Fibroblast of lung (primary cell): ENCODE results near the gene CDC123. TPM values are rescaled to one million over a fixed set of nuclear protein-coding genes. Genes with fewer than 3 reads are reported as not detected.

Experiments
- DNase-seq, 2 donors: peaks; one replicate each; pipeline versions ENCODE4 v3.0.0 to v3.0.0-alpha.2; 2010; ENCODE audit warnings: low read depth in 2 of 2
- H2AFZ ChIP-seq: 2 replicates; pipeline ENCODE4 v1.5.1; 2012; ENCODE audit warnings: low read length, control low read depth, inconsistent platforms
- H3K27ac ChIP-seq: 2 replicates; pipeline ENCODE4 v1.5.1; 2011; ENCODE audit warnings: low read length, control low read depth; ENCODE audit not compliant: insufficient read depth
- H3K27me3 ChIP-seq: 2 replicates; pipeline ENCODE4 v1.5.1; 2011; ENCODE audit warnings: mild to moderate bottlenecking, low read length; ENCODE audit not compliant: control insufficient read depth, insufficient read depth
- H3K36me3 ChIP-seq: 2 replicates; pipeline ENCODE4 v1.5.1; 2011; ENCODE audit warnings: low read length; ENCODE audit not compliant: control insufficient read depth, insufficient read depth
- H3K4me1 ChIP-seq: 2 replicates; pipeline ENCODE4 v1.5.1; 2011; ENCODE audit warnings: low read length; ENCODE audit not compliant: control insufficient read depth, insufficient read depth; ENCODE audit errors: extremely low read depth
- H3K4me2 ChIP-seq: 2 replicates; pipeline ENCODE4 v1.5.1; 2011; ENCODE audit warnings: low read length, control low read depth; ENCODE audit not compliant: insufficient read depth; ENCODE audit errors: extremely low read depth
- H3K4me3 ChIP-seq, 4 experiments: fragments of 200-600 bp in 1 of 4; sonication (generic) in 1 of 4; replicated peaks in 1 of 4; 2 replicates each; pipeline ENCODE4 v1.5.1; 2011 to 2016; ENCODE audit warnings: low read length in 4 of 4, low read depth in 3 of 4, mild to moderate bottlenecking in 3 of 4, control low read depth in 2 of 4, inconsistent platforms in 1 of 4, mixed read lengths in 1 of 4; ENCODE audit not compliant: insufficient read depth in 1 of 4; ENCODE audit errors: control extremely low read depth in 1 of 4
- H3K79me2 ChIP-seq: 2 replicates; pipeline ENCODE4 v1.5.1; 2012; ENCODE audit warnings: mild to moderate bottlenecking, low read length, inconsistent platforms; ENCODE audit not compliant: control insufficient read depth, insufficient read depth
- H3K9ac ChIP-seq: 2 replicates; pipeline ENCODE4 v1.5.1; 2011; ENCODE audit warnings: mild to moderate bottlenecking, low read length, control low read depth; ENCODE audit not compliant: insufficient read depth
- H3K9me3 ChIP-seq: 2 replicates; pipeline ENCODE4 v1.5.1; 2012; ENCODE audit warnings: low read depth, low read length; ENCODE audit not compliant: control insufficient read depth, insufficient read depth
- H4K20me1 ChIP-seq: 2 replicates; pipeline ENCODE4 v1.5.1; 2011; ENCODE audit warnings: low read length; ENCODE audit not compliant: control insufficient read depth, insufficient read depth; ENCODE audit errors: extremely low read depth
- EZH2 ChIP-seq: IDR thresholded peaks from 2 replicates; pipeline ENCODE4 v1.5.1; 2012; ENCODE audit warnings: low read length, control low read depth, mild to moderate bottlenecking; ENCODE audit errors: missing control alignments
- polyA plus RNA-seq, 2 donors: library from polyadenylated mRNA; depleted of rRNA in 1 of 2; stranded (reverse) in 1 of 2; unstranded in 1 of 2; fragments of >200 nt; gene quantifications; 2 replicates each; pipeline ENCODE4 v1.2.1, GENCODE V29; 2011 to 2012; ENCODE audit warnings: missing spikeins in 1 of 2
- total RNA-seq: library from RNA; depleted of rRNA; stranded (reverse); fragments of >200 nt; gene quantifications from 2 replicates; pipeline ENCODE4 v1.2.1, GENCODE V29; 2014
- TF ChIP-seq, protein P1 (sequence below), 2 donors: IDR thresholded peaks in 1 of 2; conservative IDR thresholded peaks in 1 of 2; 1 replicate in 1 of 2; 2 replicates in 1 of 2; pipeline ENCODE4 v1.5.1; 2011 to 2012; ENCODE audit warnings: low read length in 2 of 2, control low read depth in 1 of 2, inconsistent platforms in 1 of 2, low read depth in 1 of 2, mild to moderate bottlenecking in 1 of 2

CDC123 gene
- total and polyA plus RNA-seq, 2 donors (not counting 1 experiment from before 2014, with no cell fraction given), result 144 to 172 TPM

DNA sequence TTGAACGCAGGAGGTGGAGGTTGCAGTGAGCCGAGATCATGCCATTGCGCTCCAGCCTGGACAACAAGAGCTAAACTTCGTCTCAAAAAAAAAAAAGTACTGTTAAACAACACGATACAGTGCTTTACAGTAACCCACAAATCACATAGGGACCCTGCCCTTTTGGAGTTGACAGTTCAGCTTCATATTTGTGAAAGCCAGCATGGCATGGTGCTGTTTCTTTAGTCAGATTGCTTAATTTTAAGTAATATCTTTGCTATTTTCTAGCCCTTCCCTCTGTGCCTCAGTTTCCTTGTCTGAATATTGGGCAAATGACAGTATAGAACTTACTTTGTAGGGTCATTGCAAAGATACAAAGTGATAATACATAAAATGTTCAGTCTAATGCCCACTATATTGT, 4.9 kb downstream of the CDC123 start:
- peaks cover 6% of the 10 kb centered on the region for H3K36me3 ChIP-seq
- no peaks in the 10 kb centered on the region for H3K4me1 ChIP-seq
- TF ChIP-seq, protein P1, sequence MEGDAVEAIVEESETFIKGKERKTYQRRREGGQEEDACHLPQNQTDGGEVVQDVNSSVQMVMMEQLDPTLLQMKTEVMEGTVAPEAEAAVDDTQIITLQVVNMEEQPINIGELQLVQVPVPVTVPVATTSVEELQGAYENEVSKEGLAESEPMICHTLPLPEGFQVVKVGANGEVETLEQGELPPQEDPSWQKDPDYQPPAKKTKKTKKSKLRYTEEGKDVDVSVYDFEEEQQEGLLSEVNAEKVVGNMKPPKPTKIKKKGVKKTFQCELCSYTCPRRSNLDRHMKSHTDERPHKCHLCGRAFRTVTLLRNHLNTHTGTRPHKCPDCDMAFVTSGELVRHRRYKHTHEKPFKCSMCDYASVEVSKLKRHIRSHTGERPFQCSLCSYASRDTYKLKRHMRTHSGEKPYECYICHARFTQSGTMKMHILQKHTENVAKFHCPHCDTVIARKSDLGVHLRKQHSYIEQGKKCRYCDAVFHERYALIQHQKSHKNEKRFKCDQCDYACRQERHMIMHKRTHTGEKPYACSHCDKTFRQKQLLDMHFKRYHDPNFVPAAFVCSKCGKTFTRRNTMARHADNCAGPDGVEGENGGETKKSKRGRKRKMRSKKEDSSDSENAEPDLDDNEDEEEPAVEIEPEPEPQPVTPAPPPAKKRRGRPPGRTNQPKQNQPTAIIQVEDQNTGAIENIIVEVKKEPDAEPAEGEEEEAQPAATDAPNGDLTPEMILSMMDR (conservative IDR thresholded peaks at IDR 0.05 in 1 of 2, IDR thresholded peaks at IDR 0.05 in 1 of 2; ENCODE audit: low read depth in 1 of 2, low read length in 2 of 2), result no peak
- no peak for TF ChIP-seq EZH2
- no peak overlapping the region for H3K27ac ChIP-seq
- H3K27me3 ChIP-seq, result no peaks in the 10 kb centered on the region
- peaks cover 55% of the 10 kb centered on the region for H3K79me2 ChIP-seq
- H3K4me2 ChIP-seq, result no peak overlapping the region
- DNase-seq, result no peak
- no peak overlapping the region for H2AFZ ChIP-seq
- H3K4me3 ChIP-seq, result no peak overlapping the region
- no peaks in the 10 kb centered on the region for H3K9me3 ChIP-seq
- H4K20me1 ChIP-seq, result peaks cover 3% of the 10 kb centered on the region
- H3K9ac ChIP-seq, result no peak overlapping the region

DNA sequence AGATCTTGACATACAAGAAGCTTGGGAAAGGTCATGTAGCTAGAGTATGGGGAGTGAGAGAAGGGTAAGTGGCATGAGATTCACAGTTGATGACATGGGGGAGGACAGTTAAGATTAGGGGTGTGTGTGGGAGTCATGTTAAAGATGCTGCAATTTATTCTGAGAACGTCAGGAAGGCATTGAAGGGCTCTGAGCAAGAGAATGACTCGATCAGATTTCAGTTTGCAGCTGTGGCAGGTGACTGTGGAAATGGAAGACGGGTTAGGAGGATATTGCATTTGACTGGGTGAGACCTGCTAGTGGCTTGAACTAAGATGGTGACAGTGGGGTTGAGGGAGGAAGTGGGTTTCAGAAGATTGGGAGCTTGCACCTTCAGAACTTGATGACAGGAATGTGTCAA, 5.6 kb downstream of the CDC123 start:
- Histone ChIP-seq H3K27ac (no peak overlapping the region), H2AFZ (no peak overlapping the region), H3K27me3 (no peaks in the 10 kb centered on the region), H3K4me3 (no peak overlapping the region), H3K9ac (no peak overlapping the region), H4K20me1 (peaks cover 3% of the 10 kb centered on the region), H3K36me3 (peaks cover 6% of the 10 kb centered on the region), H3K9me3 (no peaks in the 10 kb centered on the region), H3K4me1 (no peaks in the 10 kb centered on the region), H3K79me2 (peaks cover 52% of the 10 kb centered on the region), H3K4me2 (no peak overlapping the region)
- TF ChIP-seq, protein P1 (conservative IDR thresholded peaks at IDR 0.05 in 1 of 2, IDR thresholded peaks at IDR 0.05 in 1 of 2; ENCODE audit: low read depth in 1 of 2, low read length in 2 of 2), result no peak
- TF ChIP-seq EZH2, result no peak
- no peak for DNase-seq

DNA sequence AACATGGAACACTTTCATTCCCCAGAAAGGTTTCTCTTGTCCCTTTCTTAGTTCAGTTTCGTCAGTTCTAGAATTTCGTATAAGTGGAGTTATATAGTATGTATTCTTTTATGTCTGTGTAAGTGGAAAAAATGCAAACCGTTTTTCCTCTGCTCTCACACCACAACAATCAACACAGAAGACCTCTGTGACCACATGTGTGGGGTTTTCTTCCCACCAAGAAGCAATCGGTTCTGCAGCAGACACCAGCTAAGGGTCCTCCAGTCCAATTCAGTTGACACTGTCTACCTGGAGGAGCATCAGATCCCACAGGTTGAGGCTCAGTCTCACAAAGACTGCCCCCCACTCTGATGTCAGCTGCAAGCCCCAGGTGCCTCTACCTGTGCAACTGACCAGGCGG, 6.2 kb downstream of the CDC123 start:
- no peaks in the 10 kb centered on the region for H3K27me3 ChIP-seq
- H3K79me2 ChIP-seq, result peaks cover 46% of the 10 kb centered on the region
- no peaks in the 10 kb centered on the region for H3K4me1 ChIP-seq
- H3K27ac ChIP-seq, result no peak overlapping the region
- peaks cover 3% of the 10 kb centered on the region for H4K20me1 ChIP-seq
- H3K9ac ChIP-seq, result no peak overlapping the region
- H2AFZ ChIP-seq, result no peak overlapping the region
- H3K4me2 ChIP-seq, result no peak overlapping the region
- no peaks in the 10 kb centered on the region for H3K9me3 ChIP-seq
- H3K4me3 ChIP-seq, result no peak overlapping the region
- TF ChIP-seq, protein P1 (conservative IDR thresholded peaks at IDR 0.05 in 1 of 2, IDR thresholded peaks at IDR 0.05 in 1 of 2; ENCODE audit: low read depth in 1 of 2, low read length in 2 of 2), result no peak
- TF ChIP-seq EZH2, result no peak
- peaks cover 6% of the 10 kb centered on the region for H3K36me3 ChIP-seq
- DNase-seq, result no peak
